Spinal cord (tissue), 10 donors: ENCODE results near the gene GALR3. TPM values are rescaled to one million over a fixed set of nuclear protein-coding genes. Genes with fewer than 3 reads are reported as not detected.
A peak's percentile ranks its signal among the peaks of the same experiment; 100 is the strongest.

Source experiments
- DNase-seq, 6 donors: peaks; one replicate each; pipeline versions ENCODE4 v3.0.0 to v3.0.0-alpha.2; 2013 to 2015; ENCODE audit warnings: low spot score in 6 of 6, low read depth in 4 of 6
- H3K27ac ChIP-seq: one replicate; pipeline ENCODE4 v1.5.1; 2013; ENCODE audit warnings: low read depth, low read length, control low read depth
- H3K27me3 ChIP-seq: one replicate; pipeline ENCODE4 v1.6.1; 2013; ENCODE audit warnings: low read length; ENCODE audit not compliant: control insufficient read depth, insufficient read depth
- H3K36me3 ChIP-seq: one replicate; pipeline ENCODE4 v1.6.1; 2013; ENCODE audit warnings: low read length; ENCODE audit not compliant: control insufficient read depth, insufficient read depth
- H3K4me1 ChIP-seq: one replicate; pipeline ENCODE4 v1.6.1; 2013; ENCODE audit warnings: low read length; ENCODE audit not compliant: control insufficient read depth, insufficient read depth
- H3K4me3 ChIP-seq: one replicate; pipeline ENCODE4 v1.5.1; 2013; ENCODE audit warnings: low read depth, low read length, control low read depth
- H3K9me3 ChIP-seq: one replicate; pipeline ENCODE4 v1.6.1; 2013; ENCODE audit warnings: low read length; ENCODE audit not compliant: control insufficient read depth, insufficient read depth
- WGBS: methylation state at CpG from one replicate; pipeline ENCODE4 v1.1.5; 2013; ENCODE audit warnings: missing lambda C conversion rate; ENCODE audit not compliant: insufficient coverage; 5-methylcytosine and 5-hydroxymethylcytosine counted together
- polyA plus RNA-seq, 2 donors: library from polyadenylated mRNA; unstranded; fragments of 120-200 nt; gene quantifications; one replicate each; pipeline ENCODE4 v1.2.1, GENCODE V29; 2013; ENCODE audit not compliant: insufficient read length in 2 of 2
- total RNA-seq, 2 donors: library from RNA; depleted of rRNA in 1 of 2; stranded (reverse); fragments of 120-200 nt in 1 of 2; fragments of >200 nt in 1 of 2; gene quantifications; one replicate each; pipeline versions ENCODE4 v1.2.3 to v1.2.4, GENCODE V29; 2013 to 2014
- donor health status: healthy.

Gene GALR3
- total and polyA plus RNA-seq, 4 donors: not detected

DNA sequence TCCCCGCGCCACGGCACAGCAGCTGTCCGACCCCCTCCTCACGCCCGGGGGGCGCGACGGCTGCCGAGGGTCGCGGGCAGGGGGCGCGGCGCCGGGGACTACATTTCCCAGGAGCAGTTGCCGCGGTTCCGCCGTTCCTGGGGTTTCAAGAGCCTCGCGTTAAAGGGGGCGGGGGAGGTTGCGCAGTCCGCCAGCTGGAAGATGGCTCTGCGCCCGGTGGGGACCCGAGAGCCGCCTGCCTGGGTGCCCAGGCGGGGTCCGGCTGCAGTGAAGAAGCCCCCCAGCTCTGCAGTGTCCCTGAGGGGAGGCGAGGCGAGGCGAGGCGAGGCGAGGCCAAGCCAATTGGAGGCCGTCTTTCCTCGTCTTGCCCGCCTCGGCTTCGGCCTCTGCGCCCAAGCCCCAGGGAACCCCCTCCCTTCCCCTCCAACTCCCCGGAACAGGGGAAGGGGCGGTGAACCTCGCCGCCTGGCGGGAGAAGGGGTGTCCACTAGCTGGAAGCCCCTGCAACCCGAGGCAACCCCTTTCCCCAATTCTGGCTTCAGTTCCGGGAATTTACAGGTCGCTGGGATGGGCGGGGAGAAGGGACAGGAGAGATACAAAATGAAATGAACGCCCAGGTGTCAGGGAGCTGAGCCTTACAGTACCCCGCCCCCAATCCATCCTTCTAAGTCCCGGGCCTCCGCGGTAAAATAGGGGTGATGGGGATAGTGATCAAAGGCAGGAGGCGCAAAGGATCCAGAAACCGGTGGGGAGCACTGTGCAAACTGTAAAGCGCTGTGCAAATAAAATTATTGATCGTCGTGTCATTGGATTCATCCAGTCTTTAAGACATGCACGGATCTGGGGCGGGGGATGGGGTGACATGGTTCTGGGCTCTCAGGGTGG is 20.6 kb upstream of the GALR3 start:
- no peaks in the 10 kb centered on the region for H3K36me3 ChIP-seq
- H3K27me3 ChIP-seq: no peaks in the 10 kb centered on the region
- DNase-seq: peak in 4 of 6 donors; percentile 81 to 97 (median 89)
- peak overlapping the region; percentile 87 for H3K4me3 ChIP-seq
- peak overlapping the region; percentile 80 for H3K27ac ChIP-seq
- no peaks in the 10 kb centered on the region for H3K9me3 ChIP-seq
- H3K4me1 ChIP-seq: peaks cover 53% of the 10 kb centered on the region
- WGBS: under 1% methylated on average over 54 of the region's 63 CpGs

DNA sequence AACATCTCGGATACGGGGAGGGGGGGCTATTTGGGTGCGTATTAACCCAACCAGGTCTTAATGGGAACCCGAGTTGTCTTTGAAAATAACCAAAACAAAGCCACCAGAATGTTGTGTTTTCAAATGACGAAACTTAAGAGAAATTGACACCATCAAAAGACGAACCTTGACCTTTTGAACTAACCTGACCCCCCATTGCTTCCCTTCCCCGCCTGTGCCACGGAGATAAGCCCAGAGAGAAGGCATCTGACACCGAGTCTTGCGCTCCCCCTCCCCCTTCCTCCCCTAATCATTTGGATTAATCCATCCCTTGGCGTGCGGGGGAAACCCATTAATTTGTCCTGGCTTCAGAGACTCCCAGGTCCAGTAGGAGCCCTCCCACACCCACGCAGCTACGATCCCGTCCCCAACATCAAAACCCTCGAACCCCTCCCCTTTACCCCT is 20.0 kb upstream of the GALR3 start:
- 2% methylated on average over 12 of the region's 16 CpGs for WGBS
- peak in 3 of 6 donors; percentile 32 to 92 (median 72) for DNase-seq

DNA sequence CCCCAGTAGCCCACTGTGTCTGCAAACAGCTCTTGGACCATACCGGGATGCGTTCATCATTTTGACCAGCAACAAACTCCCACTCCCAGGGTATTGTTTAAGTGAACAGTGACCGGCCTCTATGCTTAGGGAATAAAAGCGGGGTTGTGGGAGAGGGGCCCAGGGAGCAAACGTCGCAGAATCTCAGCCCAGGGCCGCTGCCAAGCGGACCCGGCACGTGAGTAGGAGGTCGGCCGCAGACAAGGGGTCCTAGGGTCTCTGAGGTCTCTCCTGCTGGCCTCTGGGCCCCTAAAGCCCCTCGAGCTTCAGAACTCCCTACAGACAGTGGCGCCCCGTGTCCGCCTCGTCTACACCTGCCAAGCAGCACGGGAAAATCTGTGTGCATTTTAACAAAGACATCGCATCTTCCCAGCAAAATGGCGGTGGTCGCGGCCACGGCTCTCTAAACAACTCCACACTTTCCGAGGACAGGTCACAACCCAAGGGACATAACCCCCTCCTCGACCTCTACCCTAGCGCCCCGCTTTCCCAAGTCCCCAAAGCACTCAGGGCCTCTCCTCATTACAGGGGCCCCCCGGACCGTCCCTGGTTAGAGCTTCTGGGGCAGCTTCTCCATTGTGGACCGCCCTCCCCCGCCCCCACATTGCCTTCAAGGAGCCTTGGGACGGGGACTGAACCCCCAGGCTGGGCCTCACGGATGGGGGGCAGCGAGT is 19.4 kb upstream of the GALR3 start:
- WGBS: 16% methylated on average over 29 of the region's 34 CpGs
- peak in 2 of 6 donors; percentile 28 to 44 for DNase-seq
- Histone ChIP-seq H3K27me3 (no peaks in the 10 kb centered on the region), H3K4me1 (peaks cover 63% of the 10 kb centered on the region), H3K36me3 (no peaks in the 10 kb centered on the region), H3K27ac (peak overlapping the region; percentile 80), H3K9me3 (no peaks in the 10 kb centered on the region), H3K4me3 (peak overlapping the region; percentile 87)

More for the DNA sequence above, 20.0 kb upstream of the GALR3 start:
- Histone ChIP-seq H3K27ac (peak overlapping the region; percentile 80), H3K4me1 (peaks cover 57% of the 10 kb centered on the region), H3K4me3 (peak overlapping the region; percentile 87), H3K27me3 (no peaks in the 10 kb centered on the region), H3K36me3 (no peaks in the 10 kb centered on the region), H3K9me3 (no peaks in the 10 kb centered on the region)

DNA sequence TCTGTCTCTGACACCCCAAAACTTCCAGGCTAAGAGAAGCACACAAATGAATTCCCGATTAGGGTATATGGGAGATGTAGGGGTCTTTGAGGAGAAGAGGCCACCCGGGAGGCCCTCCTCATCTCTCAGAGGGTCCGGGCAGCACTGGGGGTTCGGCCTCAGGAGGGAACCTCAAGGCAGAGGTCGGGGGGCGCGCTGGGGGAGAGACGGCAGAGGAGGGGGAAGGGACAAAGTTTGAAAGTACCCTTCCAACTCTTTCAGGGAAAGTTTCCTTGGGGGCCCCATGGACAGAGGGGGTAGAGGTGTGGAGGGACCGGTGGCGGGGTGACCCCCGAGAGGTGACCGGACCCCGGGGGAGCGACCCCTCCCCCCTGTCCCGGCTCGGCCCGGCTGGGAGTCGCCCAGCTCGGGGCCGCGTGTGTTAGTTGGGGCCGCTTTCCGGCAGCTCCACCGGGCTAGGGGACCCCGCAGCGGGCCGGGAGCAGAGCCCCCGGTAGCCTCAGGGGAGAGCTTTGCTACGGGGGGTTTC is 18.8 kb upstream of the GALR3 start:
- H3K27ac ChIP-seq: peak overlapping the region; percentile 80
- H3K36me3 ChIP-seq: no peaks in the 10 kb centered on the region
- 0% methylated on average over 24 of the region's 29 CpGs for WGBS
- H3K4me3 ChIP-seq: peak overlapping the region; percentile 37
- peaks cover 69% of the 10 kb centered on the region for H3K4me1 ChIP-seq
- no peaks in the 10 kb centered on the region for H3K27me3 ChIP-seq
- DNase-seq: peak in 1 of 6 donors; percentile 33
- no peaks in the 10 kb centered on the region for H3K9me3 ChIP-seq

DNA sequence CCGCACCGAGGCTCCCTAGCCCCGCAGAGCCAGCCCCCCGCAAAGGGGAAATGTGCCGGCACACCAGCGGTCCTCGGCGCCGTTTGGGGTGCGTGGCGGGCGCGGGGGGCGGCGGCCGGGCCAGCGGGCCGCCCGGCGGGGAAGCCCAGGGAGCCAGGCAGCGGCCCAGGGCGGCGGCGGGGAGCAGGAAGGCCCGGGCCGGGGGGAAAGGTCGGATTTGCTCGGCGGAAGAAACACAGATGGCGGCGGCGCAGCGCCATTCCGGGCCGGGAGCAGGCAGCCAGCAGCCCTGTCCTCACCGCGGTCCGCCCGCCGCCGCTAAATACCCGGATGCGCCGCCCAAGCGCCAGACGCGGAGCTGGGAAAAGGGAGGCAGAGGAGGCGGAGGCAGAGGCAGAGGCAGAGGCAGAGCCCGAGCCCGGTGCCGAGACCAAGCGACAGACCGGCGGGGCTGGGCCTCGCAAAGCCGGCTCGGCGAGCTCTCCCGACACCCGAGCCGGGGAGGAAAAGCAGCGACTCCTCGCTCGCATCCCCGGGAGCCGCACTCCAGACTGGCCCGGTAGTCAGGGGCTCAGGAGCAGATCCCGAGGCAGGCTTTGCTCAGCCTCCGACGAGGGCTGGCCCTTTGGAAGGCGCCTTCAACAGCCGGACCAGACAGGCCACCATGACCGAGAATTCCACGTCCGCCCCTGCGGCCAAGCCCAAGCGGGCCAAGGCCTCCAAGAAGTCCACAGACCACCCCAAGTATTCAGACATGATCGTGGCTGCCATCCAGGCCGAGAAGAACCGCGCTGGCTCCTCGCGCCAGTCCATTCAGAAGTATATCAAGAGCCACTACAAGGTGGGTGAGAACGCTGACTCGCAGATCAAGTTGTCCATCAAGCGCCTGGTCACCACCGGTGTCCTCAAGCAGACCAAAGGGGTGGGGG is 18.0 kb upstream of the GALR3 start:
- peak in 3 of 6 donors; percentile 80 to 96 (median 95) for DNase-seq
- peaks cover 76% of the 10 kb centered on the region for H3K4me1 ChIP-seq
- H3K36me3 ChIP-seq: peaks cover 5% of the 10 kb centered on the region
- no peaks in the 10 kb centered on the region for H3K9me3 ChIP-seq
- H3K4me3 ChIP-seq: peak overlapping the region; percentile 89
- WGBS: 3% methylated on average over 87 of the region's 87 CpGs
- peak overlapping the region; percentile 91 for H3K27ac ChIP-seq
- no peaks in the 10 kb centered on the region for H3K27me3 ChIP-seq

DNA sequence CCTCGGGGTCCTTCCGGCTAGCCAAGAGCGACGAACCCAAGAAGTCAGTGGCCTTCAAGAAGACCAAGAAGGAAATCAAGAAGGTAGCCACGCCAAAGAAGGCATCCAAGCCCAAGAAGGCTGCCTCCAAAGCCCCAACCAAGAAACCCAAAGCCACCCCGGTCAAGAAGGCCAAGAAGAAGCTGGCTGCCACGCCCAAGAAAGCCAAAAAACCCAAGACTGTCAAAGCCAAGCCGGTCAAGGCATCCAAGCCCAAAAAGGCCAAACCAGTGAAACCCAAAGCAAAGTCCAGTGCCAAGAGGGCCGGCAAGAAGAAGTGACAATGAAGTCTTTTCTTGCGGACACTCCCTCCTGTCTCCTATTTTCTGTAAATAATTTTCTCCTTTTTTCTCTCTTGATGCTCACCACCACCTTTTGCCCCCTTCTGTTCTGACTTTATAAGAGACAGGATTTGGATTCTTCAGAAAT is 17.3 kb upstream of the GALR3 start:
- peaks cover 6% of the 10 kb centered on the region for H3K36me3 ChIP-seq
- 31% methylated on average over 7 of the region's 10 CpGs for WGBS
- peak overlapping the region; percentile 89 for H3K4me3 ChIP-seq
- DNase-seq: no peak
- H3K9me3 ChIP-seq: no peaks in the 10 kb centered on the region
- peaks cover 76% of the 10 kb centered on the region for H3K4me1 ChIP-seq
- peak overlapping the region; percentile 91 for H3K27ac ChIP-seq
- H3K27me3 ChIP-seq: no peaks in the 10 kb centered on the region

DNA sequence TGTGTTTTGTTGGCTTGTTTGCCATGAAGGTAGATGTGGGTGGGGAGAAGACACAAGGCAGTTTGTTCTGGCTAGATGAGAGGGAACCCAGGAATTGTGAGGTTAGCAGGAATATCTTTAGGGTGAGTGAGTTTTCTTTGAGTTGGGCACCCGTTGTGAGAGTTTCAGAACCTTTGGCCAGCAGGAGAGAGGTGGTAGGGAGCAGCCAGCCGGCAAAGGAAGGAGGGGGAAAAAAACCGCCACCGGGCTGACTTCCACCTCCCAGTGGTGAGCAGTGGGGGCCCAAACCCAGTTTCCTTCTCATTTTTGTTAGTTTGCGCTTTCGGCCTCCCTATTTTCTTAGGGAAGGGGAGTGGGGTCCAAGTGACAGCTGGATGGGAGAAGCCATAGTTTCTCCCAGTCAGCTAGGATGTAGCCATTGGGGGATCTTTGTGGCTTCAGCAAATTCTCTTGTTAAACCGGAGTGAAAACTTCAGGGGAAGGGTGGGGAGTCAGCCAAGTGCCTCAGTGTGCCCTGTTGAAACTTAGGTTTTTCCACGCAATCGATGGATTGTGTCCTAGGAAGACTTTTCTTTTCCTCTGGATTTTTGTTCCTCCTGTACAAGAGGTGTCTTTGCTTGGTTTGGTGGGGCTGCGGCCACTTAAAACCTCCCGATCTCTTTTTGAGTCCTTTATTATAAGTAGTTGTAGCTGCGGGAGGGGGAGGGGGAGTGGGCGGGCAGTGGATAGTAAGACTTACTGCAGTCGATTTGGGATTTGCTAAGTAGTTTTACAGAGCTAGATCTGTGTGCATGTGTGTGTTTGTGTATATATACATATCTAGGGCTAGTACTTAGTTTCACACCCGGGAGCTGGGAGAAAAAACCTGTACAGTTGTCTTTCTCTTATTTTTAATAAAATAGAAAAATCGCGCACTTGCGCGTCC is 16.5 kb upstream of the GALR3 start:
- Histone ChIP-seq H3K9me3 (no peaks in the 10 kb centered on the region), H3K36me3 (peaks cover 6% of the 10 kb centered on the region), H3K4me3 (peak overlapping the region; percentile 89), H3K27me3 (no peaks in the 10 kb centered on the region), H3K4me1 (peaks cover 76% of the 10 kb centered on the region), H3K27ac (peak overlapping the region; percentile 91)
- DNase-seq: peak in 2 of 6 donors; percentile 42 to 43
- WGBS: 3% methylated on average over 7 of the region's 19 CpGs
